HPDE6-E6E7 (cell line): ENCODE results near the gene ARHGAP15.
A peak's percentile ranks its signal among the peaks of the same experiment; 100 is the strongest.

Source experiments
- DNase-seq: peaks from one replicate; pipeline ENCODE4 v3.0.0; 2011; ENCODE audit warnings: missing footprints; ENCODE audit errors: extremely low spot score

The ARHGAP15 gene

DNA sequence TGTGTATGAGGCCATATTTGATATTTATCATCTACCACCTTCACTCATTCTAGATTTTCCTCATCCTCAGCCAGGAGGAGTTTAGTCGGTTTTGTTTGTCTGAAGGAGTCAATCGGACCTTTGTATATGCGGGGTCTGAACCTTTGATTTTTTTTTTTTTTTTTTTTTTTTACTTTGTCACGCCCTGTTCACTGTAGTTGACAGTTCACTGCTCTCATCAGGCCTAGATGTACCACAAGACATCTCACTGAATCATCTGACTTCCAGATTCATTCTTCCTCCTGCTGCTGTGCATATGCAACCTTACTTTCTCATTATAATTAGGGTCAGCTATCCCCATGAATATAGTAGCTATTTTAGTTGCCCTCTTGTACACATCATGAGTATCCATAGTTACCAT is 133.2 kb downstream of the ARHGAP15 start:
- no peak for DNase-seq

DNA sequence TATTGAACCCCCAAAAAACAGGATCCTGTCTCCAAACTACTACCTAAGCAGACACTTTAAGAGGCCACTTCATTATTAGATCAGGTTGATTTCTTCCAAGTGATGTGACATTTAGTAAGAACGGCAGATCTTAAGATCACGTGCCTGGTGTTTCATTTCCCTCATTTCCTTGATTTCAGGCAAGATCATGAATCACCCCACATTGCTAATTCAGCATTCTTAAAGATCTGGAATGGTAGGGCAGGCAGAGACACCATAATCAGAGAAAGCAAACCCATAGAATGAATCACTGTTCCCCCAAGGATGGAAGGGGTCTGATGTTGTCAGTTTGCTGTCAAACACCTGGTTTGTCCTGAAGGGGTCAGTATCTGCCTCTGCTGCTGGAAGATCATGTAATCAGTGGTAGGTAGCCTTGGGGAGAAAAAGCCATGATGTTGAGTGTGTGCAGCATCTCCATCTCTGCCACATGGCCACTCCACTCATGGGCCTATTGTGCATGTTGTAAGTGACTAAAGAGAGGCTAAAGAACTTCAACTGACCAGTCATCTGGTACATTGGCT is 133.9 kb downstream of the ARHGAP15 start:
- no peak for DNase-seq

DNA sequence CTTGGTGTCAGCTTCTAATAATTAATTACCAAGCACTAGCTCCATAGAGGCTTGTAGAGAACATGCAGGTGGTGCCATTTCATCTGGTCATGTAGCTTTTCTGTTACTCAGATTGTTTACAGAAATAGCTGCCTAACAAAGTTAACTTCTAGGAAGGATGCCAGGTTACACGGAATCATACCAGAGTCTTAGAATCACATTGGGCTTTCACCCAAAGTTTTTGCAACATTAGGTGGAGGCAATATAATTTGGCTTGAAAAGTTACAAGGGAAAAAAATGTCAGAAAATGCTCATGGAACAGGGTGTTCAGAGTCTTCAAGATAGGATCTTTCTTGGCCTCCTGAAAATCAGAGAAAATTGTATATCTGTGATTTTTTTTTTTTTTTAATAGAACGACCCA is 135.6 kb downstream of the ARHGAP15 start:
- DNase-seq, result no peak

DNA sequence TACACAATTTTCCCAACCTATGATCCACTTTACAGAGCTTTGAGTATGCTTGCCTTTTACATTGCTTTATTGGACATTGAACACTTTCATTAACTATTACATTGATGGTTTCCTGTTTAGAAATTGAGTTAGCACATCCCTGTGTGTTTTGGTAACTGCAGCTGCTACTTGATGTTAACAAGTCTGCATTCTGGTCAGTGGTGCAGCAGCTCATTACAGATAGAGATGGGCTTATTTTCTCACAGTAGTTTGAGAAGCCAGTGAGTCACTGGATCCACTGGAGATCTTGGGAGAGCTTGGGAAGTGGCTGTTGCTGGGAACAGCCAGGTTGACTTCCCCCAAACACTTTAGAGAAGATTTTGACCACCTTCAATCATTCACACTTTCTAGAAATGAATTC is 150.5 kb downstream of the ARHGAP15 start:
- DNase-seq, result no peak

DNA sequence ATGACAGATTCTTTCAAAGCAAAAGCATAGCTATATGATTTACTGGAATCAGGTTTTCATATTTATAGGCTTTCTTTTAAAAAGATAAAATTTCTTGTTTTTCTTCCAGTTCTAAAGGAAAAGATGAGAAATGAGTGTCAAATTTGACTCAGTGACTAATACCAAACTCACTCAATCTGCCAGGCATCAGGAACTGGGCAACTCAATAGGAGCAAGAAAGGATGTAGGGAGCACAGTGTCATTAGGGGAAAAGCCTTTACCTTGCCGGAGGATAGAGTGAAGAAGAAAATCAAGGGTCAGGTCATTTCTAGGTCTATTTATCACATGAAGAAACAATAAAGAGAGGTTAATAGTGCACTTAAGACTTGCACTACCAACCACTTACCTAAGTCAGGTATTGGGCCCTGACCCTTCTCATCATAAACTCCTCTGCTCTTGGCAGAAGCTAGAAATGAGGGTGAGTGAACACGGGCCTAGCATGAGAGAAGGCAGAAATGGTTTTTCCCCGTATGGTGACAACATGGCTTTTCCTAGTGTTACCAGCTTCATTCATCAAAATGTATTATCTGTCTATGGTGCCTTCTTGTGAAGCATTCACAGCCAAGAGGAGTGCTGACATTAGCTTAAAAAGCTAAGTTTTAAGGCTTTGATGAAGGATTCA is 151.0 kb downstream of the ARHGAP15 start:
- no peak for DNase-seq

DNA sequence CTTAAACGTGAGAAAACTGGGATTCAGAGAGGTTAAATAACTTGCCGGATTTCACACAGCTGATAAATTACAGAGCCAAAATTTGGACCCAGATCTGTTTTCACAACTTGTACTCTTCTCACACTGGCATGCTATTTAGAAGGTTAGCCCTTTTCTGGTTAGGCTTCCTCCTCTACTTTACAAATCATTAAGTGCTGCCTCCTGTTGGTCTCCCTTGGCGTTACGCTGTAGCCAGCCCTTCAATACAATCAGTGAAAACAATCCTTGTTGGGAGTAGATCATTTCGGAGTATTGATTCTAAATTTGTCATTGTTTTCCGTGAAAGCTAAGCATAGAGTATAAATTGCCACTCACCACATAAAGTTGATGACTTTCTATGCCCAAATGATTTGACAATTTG is 153.5 kb downstream of the ARHGAP15 start:
- no peak for DNase-seq

DNA sequence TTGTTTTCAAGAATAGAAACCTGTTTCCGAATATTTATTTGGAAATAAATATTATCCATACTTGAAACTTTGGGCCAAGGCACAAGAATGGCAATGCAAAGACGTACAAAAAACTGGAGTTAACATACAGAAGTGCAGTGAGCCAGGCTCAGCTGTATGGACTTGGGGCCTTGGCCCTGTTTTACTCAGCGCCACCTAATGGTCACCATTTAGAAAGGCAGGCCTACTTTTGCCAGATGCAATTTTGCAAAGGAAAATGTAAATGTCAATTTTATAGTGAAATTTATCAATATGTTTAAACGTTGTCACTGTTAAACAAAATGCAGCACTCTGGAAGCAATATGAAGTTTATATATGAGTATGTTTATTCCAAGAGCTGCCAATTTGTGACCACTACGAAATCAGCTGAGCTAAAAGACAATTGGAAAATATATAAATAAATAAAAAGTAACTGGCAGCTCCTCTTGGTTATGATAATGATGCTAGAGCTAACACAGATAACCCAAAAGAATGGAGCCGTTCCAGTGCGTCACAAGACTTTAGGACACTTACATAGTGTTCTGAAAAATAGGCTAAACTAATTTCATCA is 155.0 kb downstream of the ARHGAP15 start:
- DNase-seq, result peak; percentile 12

DNA sequence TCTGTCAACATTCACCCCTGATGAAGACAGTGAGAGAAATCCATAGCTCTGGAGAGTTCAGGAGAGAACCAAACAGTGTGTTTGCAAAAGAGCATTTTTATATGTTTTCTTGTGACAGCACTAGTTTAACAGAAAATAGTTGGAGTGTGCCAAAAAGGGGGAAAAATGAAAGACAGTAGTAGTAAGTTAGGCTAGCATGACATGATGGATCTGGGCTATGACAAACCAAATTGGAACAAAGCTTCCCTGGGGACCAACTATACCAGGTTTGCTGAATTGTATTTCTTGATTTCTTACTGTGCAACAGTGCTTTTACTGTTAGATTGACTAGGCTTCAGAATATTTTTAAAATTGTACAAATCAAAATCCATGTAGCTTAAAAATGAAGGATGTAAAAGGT is 159.8 kb downstream of the ARHGAP15 start:
- no peak for DNase-seq

DNA sequence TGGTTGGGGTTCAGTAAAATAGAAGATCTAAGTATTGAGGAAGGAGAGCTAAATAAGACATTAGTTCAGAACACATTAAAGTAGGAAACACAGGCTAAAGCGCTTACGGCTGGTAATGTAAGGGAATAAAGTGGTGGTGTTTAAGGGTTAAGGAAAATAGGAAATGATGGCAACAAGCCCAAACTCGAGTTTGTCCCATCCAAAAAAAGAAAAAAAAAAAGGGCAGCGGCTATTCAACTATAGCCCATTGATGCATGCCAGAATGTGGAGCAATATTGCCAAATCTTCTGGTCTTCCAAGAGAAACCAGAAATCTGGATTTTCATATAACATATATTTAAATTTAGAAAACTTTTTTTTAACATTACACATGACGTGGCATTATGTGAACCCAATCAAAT is 161.0 kb downstream of the ARHGAP15 start:
- DNase-seq, result no peak

DNA sequence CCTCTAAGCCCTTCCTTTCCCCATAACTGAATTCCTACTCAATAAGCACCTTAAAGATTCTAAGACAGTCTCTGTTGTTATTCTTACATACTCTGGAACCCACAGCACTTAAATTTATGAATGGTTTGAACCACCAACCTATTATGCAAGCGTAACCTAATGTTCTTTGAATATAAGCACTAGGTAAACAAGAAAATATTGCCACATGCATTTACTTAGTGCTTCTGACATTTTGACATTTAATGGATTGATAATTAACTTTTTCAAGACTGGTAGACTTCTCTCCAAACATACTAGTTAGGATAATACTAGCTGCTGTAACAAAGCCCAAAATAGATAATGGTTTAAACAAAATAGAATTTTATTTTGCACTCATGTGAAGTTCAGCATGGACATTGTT is 164.8 kb downstream of the ARHGAP15 start:
- DNase-seq, result no peak

DNA sequence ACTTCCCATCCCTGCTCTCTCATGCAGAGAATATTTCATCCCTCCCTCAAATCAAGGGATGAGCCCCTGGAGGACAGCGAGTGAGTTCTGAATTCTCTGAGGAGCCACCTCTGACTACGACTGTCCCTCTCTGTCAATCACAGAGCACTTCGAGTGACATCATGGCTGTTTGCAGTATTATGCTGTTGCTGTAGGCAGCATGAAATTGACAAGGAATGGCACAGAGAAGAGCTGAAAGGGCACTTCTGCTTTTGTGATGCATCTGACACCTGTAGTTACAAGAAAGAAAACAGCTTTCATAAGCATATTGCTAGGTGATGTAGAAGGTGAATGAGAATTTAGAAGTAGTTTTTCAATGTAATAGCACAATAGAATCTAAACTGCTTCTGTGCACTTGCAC is 166.9 kb downstream of the ARHGAP15 start:
- DNase-seq, result no peak

DNA sequence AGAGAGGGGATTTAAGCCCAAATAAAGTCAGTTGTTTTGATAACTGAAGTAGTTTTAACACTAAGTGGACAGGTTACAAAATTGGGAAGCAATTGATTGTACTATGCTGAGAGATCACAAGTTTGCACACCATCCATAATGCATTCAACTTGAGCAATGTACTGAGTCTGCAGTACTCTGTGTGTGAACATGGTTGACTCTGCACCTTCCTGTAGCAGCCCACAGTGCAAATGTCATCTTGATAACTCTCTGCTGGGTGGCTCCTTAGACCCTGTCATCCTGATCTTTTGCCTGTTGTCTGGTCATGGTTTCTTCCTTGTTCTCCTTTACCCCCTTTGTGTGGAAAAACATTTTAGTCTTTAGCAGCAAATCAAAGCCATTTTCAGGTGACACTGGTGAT is 168.0 kb downstream of the ARHGAP15 start:
- no peak for DNase-seq

DNA sequence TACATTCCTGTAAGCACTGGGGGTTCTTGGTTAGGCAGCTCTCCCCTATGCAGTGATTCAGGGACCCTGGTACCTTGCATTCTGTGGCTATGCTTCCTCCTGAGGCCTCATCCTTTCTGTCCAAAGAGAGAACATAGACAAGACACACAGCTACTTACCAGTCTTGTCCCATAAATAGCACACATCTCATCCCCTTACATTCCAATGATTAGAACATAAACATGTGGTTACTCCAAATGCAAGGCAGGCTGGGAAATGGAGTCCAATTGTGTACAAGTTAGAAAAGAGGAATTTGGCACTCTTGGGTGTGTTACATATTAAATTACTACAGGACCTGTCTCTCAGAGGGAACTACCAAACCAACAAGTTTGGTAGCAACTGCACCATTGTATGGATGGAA is 171.3 kb downstream of the ARHGAP15 start:
- no peak for DNase-seq

DNA sequence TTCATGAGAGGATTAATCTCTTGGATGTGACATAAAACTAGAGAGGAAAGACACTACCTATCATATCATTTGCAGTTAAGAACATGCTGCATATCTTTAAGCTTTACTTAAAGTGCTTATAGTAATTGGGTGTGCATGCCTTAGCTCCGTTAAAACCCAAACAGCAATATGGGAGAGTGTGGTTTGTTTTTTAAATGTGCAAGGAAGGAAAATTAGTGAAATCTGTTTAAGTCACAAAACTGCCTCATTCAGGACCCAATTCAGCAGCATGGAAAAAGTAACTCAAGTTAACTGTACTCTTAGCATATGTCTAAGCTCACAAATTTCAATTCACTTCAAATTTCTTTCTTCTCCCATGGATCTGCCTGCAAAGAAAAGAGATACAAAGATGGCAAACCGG is 182.2 kb downstream of the ARHGAP15 start:
- no peak for DNase-seq

DNA sequence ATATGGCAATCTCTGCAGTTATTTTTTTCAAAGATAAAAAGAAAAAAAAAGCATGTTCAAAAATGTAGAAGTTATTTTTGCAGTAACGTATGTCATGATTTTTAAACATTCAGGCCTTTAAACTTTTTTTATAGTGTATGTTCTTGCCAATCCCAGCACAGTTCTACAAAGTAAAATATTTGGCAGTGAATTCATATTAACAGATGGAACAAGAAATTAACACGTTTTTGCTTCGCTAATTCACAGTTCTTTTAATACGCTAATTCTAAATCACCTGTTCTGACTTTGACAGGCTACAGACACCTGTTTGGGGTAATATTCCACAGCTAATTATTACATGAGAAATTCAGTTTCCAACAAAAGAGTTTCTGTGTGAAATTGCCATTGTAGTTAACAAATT is 183.2 kb downstream of the ARHGAP15 start:
- DNase-seq, result no peak

DNA sequence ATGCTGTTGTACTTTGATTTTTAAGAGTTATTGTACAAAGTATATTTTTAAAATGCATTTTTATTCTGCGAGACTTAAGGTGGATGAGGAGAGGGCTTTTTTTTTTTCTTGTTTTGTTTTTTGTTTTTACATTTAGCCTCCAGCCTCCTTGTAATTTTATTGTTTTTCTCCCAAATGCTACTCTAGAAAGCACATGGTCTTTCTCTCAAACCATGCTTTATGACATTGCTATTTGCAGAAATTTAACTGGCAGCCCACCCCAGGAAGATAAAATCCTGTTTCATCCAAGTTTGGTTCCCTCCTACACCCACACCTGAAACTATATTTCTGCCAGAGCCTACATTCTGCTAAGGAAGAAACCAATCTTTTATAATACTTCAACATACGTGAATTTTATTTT is 184.6 kb downstream of the ARHGAP15 start:
- no peak for DNase-seq

DNA sequence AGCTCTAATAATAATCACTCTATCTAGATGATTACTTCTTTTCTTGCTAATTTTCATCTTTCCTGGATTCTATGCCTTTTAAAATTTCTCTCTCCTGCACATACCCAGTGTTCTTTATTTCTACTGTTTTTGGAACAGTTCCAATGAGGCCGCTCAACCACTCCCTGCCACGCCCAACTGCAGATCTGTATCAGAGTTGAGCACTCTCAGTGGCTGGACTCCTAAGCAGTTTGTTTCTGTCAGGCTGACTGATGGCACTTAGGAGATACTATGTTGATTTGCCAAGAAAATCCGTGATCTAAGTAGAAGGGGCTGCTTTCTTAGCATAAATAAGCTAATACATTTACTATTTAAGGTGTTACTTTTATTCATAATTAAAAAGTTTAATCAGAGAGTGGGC is 192.8 kb downstream of the ARHGAP15 start:
- no peak for DNase-seq

DNA sequence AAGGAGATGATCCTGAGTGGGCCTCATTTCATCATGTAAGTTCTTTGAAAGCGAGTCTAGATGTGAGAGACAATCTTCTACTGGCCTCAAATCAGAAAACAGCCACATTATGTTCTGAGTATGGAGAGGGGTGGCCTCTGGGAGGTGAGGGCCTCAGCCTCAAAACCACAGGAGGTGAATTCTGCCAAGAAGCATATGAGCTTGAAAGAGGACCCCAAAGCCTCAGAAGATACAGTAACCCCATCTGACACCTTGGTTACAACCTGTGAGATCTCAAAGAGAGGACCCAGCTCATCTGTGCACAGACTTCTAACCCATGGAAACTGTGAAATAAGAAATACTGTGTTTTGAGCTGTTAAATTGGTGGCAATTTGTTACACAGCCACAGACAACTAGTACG is 200.1 kb downstream of the ARHGAP15 start:
- no peak for DNase-seq

DNA sequence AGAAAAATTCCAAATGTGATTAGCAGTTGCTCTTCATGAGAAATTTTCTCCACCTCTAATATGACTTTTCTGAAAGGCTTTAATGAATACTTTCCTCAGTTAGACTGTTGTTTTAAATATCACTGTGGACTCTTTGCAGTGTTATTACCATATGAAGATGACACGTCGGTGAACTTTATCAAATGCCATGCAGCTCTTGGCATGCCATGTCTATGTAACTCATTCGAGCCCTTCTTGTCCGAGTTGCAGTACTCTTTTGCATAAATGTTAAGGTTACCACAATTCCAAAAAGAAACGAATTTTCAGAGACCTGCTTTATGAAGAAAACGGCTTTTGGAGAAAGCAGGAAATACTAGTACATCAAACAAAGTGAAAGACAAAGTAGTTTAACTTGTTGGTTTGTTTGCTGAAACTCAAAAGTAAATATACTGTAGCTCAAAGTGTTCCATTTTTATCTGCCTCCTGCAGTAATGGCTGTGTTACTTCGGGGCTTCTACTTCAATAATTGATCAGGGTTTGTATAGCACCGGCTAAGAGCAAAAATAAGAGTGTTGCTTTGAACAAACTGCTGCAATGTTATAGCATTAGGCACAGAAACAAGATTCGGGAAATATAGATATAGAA is 204.1 kb downstream of the ARHGAP15 start:
- no peak for DNase-seq

DNA sequence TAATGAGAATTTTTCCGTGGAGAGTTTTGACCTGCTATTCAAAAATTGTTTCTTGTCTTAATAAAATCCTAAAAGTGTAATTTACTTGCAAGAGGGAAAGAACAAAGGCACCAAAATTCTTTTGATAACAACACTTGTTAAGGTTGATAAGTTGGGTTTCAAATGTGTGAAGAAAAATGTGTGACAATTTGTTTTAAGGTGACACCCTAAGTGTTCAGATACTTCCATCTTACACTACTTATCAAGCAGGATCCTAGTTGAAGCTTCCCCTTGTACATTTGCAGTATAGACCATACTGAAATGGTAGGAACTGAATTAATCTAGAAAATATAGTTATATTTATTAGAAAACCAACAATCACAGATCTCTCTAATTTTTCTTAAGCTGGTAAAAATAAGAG is 204.6 kb downstream of the ARHGAP15 start:
- no peak for DNase-seq

DNA sequence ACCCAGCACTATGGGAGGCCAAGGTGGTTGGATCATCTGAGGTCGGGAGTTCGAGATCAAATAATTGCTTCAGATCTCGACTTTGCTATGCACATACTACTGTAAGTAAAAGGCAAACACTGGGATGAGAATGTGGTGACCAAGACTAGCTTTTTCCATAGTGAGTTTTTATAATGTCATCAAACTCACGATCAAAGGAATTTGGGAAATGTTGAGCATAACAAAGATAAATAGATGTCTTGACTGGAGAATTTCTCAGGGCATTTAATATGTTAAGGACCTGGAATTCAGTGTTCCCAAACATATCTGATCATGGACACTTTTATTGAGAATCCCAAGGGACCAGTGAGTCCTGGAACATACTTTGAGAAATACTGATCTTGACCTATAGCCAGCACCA is 205.6 kb downstream of the ARHGAP15 start:
- no peak for DNase-seq

DNA sequence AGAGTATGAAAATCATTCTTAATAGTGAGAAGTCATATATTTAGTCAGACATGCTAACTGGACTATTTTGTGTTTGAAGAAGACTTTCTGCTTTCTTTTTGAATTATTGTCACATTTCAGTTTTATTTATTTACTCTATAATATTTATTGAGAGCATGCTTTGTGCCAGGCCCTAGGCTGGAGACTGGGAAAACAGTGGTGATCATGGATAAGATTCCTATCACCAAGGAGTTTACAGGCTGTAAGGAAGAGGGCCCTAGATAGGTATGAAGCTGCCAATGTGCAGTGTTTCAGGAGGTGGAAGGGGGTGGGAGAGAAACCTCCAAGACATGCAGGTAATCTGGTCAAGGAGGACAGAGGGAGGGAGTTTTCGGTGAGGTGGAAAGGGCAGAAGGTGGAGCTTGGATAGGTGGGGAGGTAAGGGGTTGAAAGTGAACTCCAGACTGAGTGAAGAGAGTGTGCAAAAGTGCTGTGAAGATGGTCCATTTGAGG is 207.5 kb downstream of the ARHGAP15 start:
- DNase-seq, result no peak

DNA sequence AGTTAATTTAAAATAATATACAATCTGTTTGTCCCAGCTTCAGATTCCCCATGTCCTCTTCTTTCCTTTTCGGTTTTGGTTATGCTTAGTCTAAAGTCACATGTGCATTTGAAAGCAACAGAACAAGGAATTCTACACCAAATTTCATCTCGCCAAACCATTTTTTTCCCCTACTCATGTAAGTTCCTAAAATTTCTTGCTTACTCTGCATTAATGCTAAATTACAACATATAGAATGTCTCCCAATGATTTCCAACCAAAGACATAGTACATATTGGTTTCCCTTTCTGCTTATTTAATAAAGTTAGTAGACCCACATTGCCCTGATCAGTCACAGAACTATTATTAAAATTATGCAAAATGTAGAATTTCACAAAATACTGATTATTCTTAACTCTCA is 212.3 kb downstream of the ARHGAP15 start:
- DNase-seq, result no peak
